SK-N-SH (cell line): ENCODE data around the gene SLC10A2. TPM values are rescaled to one million over a fixed set of nuclear protein-coding genes. Genes with fewer than 3 reads are reported as not detected.
"Not testable (repeated sequence)": the region's sequence is repeated elsewhere in the genome, so short reads cannot be mapped to it uniquely, and the experiment has no call there.

Experiments
- CTCF ChIA-PET: fragments of 300-600, 350-600 bp; formaldehyde crosslinking; extraction: SDS; loops from one replicate; lab custom pipeline; 2021; lab: Yijun Ruan, JAX
- POLR2A ChIA-PET: fragments of 350-600 bp; sonication (Branson Sonifier 250); formaldehyde crosslinking; extraction: SDS; loops from one replicate; lab custom pipeline; 2020; ENCODE audit warnings: antibody characterized with exemption, inconsistent platforms; lab: Yijun Ruan, JAX
- DNase-seq: peaks from one replicate; pipeline ENCODE4 v3.0.0; 2012
- H2AFZ ChIP-seq: fragments of 200-600 bp; sonication (generic); 2 replicates; pipeline ENCODE4 v1.8.1; 2016; ENCODE audit warnings: antibody characterized with exemption, mild to moderate bottlenecking, low read depth
- H3F3A ChIP-seq: fragments of 200-600 bp; sonication (generic); replicated peaks from 2 replicates; pipeline ENCODE3; 2016; ENCODE audit warnings: antibody characterized with exemption, mild to moderate bottlenecking; ENCODE audit not compliant: insufficient read depth
- H3K27ac ChIP-seq, 2 experiments: fragments of 200-500 bp in 1 of 2; fragments of 200-600 bp in 1 of 2; sonication (Bioruptor generic) in 1 of 2; sonication (generic), shearing (Covaris generic) in 1 of 2; 2 replicates each; pipeline versions ENCODE4 v1.5.1 to v1.6.1; 2014 to 2016; ENCODE audit warnings: low read depth in 2 of 2, inconsistent platforms in 1 of 2, low read length in 1 of 2, mild to moderate bottlenecking in 1 of 2, mixed read lengths in 1 of 2
- H3K27me3 ChIP-seq: fragments of 200-600 bp; sonication (generic), shearing (Covaris generic); 2 replicates; pipeline ENCODE4 v1.6.1; 2016; ENCODE audit warnings: mixed run types; ENCODE audit not compliant: insufficient read depth
- H3K36me3 ChIP-seq, 2 experiments: fragments of 200-500 bp in 1 of 2; fragments of 200-600 bp in 1 of 2; sonication (Bioruptor generic) in 1 of 2; sonication (generic) in 1 of 2; replicated peaks in 1 of 2; 2 replicates each; pipeline versions ENCODE3 to v1.5.1; 2014 to 2016; ENCODE audit warnings: low read length in 1 of 2, mild to moderate bottlenecking in 1 of 2; ENCODE audit not compliant: insufficient read depth in 2 of 2, control insufficient read depth in 1 of 2
- H3K4me1 ChIP-seq, 2 experiments: fragments of 200-500 bp in 1 of 2; fragments of 200-600 bp in 1 of 2; sonication (Bioruptor generic) in 1 of 2; sonication (generic), shearing (Covaris generic) in 1 of 2; 2 replicates each; pipeline versions ENCODE4 v1.5.1 to v1.6.1; 2014 to 2016; ENCODE audit warnings: low read depth in 1 of 2, low read length in 1 of 2, mixed run types in 1 of 2; ENCODE audit not compliant: insufficient read depth in 2 of 2, control insufficient read depth in 1 of 2
- H3K4me2 ChIP-seq: fragments of 200-600 bp; sonication (generic), shearing (Covaris generic); 2 replicates; pipeline ENCODE4 v1.6.1; 2017; ENCODE audit warnings: mixed run types
- H3K4me3 ChIP-seq, 2 experiments: fragments of 200-500 bp in 1 of 2; fragments of 200-600 bp in 1 of 2; sonication (Bioruptor generic) in 1 of 2; sonication (generic), shearing (Covaris generic) in 1 of 2; 2 replicates each; pipeline versions ENCODE4 v1.5.1 to v1.8.1; 2014 to 2016; ENCODE audit warnings: low read depth in 2 of 2, inconsistent platforms in 1 of 2, low read length in 1 of 2, mild to moderate bottlenecking in 1 of 2, mixed read lengths in 1 of 2, moderate library complexity in 1 of 2
- H3K79me2 ChIP-seq: fragments of 200-600 bp; sonication (generic); 2 replicates; pipeline ENCODE4 v1.8.1; 2017; ENCODE audit warnings: mild to moderate bottlenecking; ENCODE audit not compliant: insufficient read depth
- H3K9ac ChIP-seq: fragments of 200-600 bp; sonication (generic); 2 replicates; pipeline ENCODE4 v1.6.1; 2017; ENCODE audit warnings: mixed run types
- H3K9me2 ChIP-seq: fragments of 200-600 bp; sonication (generic); 2 replicates; pipeline ENCODE4 v1.6.1; 2017; ENCODE audit warnings: mixed run types
- H3K9me3 ChIP-seq: fragments of 200-600 bp; sonication (generic); 2 replicates; pipeline ENCODE4 v1.6.1; 2017; ENCODE audit warnings: mixed run types, mild to moderate bottlenecking, moderate library complexity
- H4K20me1 ChIP-seq: fragments of 200-600 bp; sonication (generic); 2 replicates; pipeline ENCODE4 v1.6.1; 2017; ENCODE audit warnings: mild to moderate bottlenecking, mixed run types; ENCODE audit not compliant: insufficient read depth
- CTCF ChIP-seq: fragments of 200-600 bp; sonication (generic); IDR thresholded peaks from 2 replicates; pipeline ENCODE4 v1.6.1; 2017; ENCODE audit warnings: antibody characterized with exemption, mild to moderate bottlenecking, moderate library complexity
- EP300 ChIP-seq, 2 experiments: IDR thresholded peaks; 2 replicates each; pipeline versions ENCODE4 v1.4.0 to v1.6.1; 2012; ENCODE audit warnings: borderline replicate concordance in 1 of 2, low read depth in 1 of 2, low read length in 1 of 2
- FOXM1 ChIP-seq: IDR thresholded peaks from 2 replicates; pipeline ENCODE4 v1.4.0; 2012; ENCODE audit warnings: low read depth, mild to moderate bottlenecking
- GABPA ChIP-seq: IDR thresholded peaks from 2 replicates; pipeline ENCODE4 v1.4.0; 2012; ENCODE audit warnings: low read depth, mild to moderate bottlenecking
- IRF3 ChIP-seq: fragments of 150-350 bp; IDR thresholded peaks from 2 replicates; pipeline ENCODE4 v1.6.1; 2016; ENCODE audit warnings: mild to moderate bottlenecking, low read depth, low read length
- JUND ChIP-seq: IDR thresholded peaks from 2 replicates; pipeline ENCODE4 v1.4.0; 2012
- MAX ChIP-seq: IDR thresholded peaks from 2 replicates; pipeline ENCODE4 v1.4.0; 2012; ENCODE audit warnings: low read depth
- MXI1 ChIP-seq: IDR thresholded peaks from 2 replicates; pipeline ENCODE4 v1.6.1; 2012; ENCODE audit warnings: mild to moderate bottlenecking, low read depth, low read length, improper control_type of control experiment
- POLR2AphosphoS5 ChIP-seq: IDR thresholded peaks from 2 replicates; pipeline ENCODE4 v1.6.1; 2012; ENCODE audit warnings: low read depth, low read length
- TEAD4 ChIP-seq: IDR thresholded peaks from 2 replicates; pipeline ENCODE4 v1.4.0; 2012; ENCODE audit warnings: mild to moderate bottlenecking, borderline replicate concordance; ENCODE audit not compliant: insufficient read depth
- USF2 ChIP-seq: fragments of 150-350 bp; IDR thresholded peaks from 2 replicates; pipeline ENCODE4 v1.6.1; 2017; ENCODE audit warnings: antibody characterized with exemption, low read length, low read depth, borderline replicate concordance
- WGBS: methylation state at CpG from one replicate; pipeline ENCODE4 v1.1.6; 2017; ENCODE audit warnings: low lambda C conversion rate; 5-methylcytosine and 5-hydroxymethylcytosine counted together
- polyA plus RNA-seq, 3 experiments: library from polyadenylated mRNA; depleted of rRNA; stranded (reverse); fragments of >200 nt; gene quantifications; 2 replicates each; pipeline ENCODE4 v1.2.3, GENCODE V29; 2012

The SLC10A2 gene
- polyA plus RNA-seq, 1 of the 3 experiments (the other 2 are of a cell fraction), result not detected

GRCh38 chr13:103104340-103104739, 38.1 kb upstream of the SLC10A2 start:
- no peaks in the 10 kb centered on the region for H3F3A ChIP-seq
- H3K36me3 ChIP-seq, result no peaks in the 10 kb centered on the region
- no peak for DNase-seq
- H3K27me3 ChIP-seq, result no peaks in the 10 kb centered on the region
- H3K9me3 ChIP-seq, result no peaks in the 10 kb centered on the region
- H3K4me2 ChIP-seq, result no peak overlapping the region
- no peak overlapping the region for H3K9ac ChIP-seq
- no peaks in the 10 kb centered on the region for H4K20me1 ChIP-seq
- H3K27ac ChIP-seq, result no peak overlapping the region
- no peaks in the 10 kb centered on the region for H3K9me2 ChIP-seq
- peaks cover 0 to 5% of the 10 kb centered on the region in 2 experiments; a peak in 1 of 4 replicates for H3K4me1 ChIP-seq
- no peak overlapping the region for H2AFZ ChIP-seq
- CTCF ChIA-PET, result no interaction called here
- H3K79me2 ChIP-seq, result no peaks in the 10 kb centered on the region
- H3K4me3 ChIP-seq, result no peak overlapping the region
- POLR2A ChIA-PET, result no interaction called here
- no peak for TF ChIP-seq FOXM1
- no peak for TF ChIP-seq MXI1
- TF ChIP-seq EP300 (IDR thresholded peaks at IDR 0.05; ENCODE audit: borderline replicate concordance in 1 of 2, low read depth in 1 of 2, low read length in 1 of 2), result no peak
- TF ChIP-seq GABPA, result no peak
- no peak for TF ChIP-seq POLR2AphosphoS5
- no peak for TF ChIP-seq JUND
- TF ChIP-seq TEAD4, result no peak
- no peak for TF ChIP-seq CTCF
- TF ChIP-seq USF2, result no peak
- no peak for TF ChIP-seq IRF3
- no peak for TF ChIP-seq MAX
- 55% methylated on average over 5 of the region's 5 CpGs for WGBS

GRCh38 chr13:103103456-103103855, 37.2 kb upstream of the SLC10A2 start:
- POLR2A ChIA-PET, H3K79me2 ChIP-seq, H3K27ac ChIP-seq, H3F3A ChIP-seq, H3K36me3 ChIP-seq, H3K9ac ChIP-seq, DNase-seq, H4K20me1 ChIP-seq, H3K9me2 ChIP-seq, H3K27me3 ChIP-seq, H3K4me1 ChIP-seq, H3K4me3 ChIP-seq, H2AFZ ChIP-seq, H3K4me2 ChIP-seq, H3K9me3 ChIP-seq, CTCF ChIA-PET: not testable (repeated sequence)
- 52% methylated on average over 6 of the region's 6 CpGs for WGBS
